ENCODE results near the gene P4HA3. TPM values are rescaled to one million over a fixed set of nuclear protein-coding genes. Genes with fewer than 3 reads are reported as not detected.

P4HA3 gene
- total and polyA plus RNA-seq, 4 donors = 0.07 to 0.59 (median 0.33) TPM

GRCh38 chr11:74288911-74289310 is 22.5 kb downstream of the P4HA3 start:
- H3K27me3 ChIP-seq (ENCODE audit: control insufficient read depth in 4 of 4, insufficient read depth in 4 of 4, low read length in 3 of 4) = no peaks in the 10 kb centered on the region
- H3K9me3 ChIP-seq (ENCODE audit: control insufficient read depth in 4 of 4, low read length in 3 of 4) = no peaks in the 10 kb centered on the region
- no peak for DNase-seq (ENCODE audit: low spot score)
- TF ChIP-seq TAF1 (conservative IDR thresholded peaks at IDR 0.05) (no peak), JUND (IDR thresholded peaks at IDR 0.05) (no peak), RXRA (IDR thresholded peaks at IDR 0.05) (no peak), YY1 (IDR thresholded peaks at IDR 0.05) (no peak), FOXA2 (IDR thresholded peaks at IDR 0.05) (no peak), SP1 (IDR thresholded peaks at IDR 0.05) (no peak), GABPA (IDR thresholded peaks at IDR 0.05 in 1 of 2, conservative IDR thresholded peaks at IDR 0.05 in 1 of 2) (no peak), NR2F2 (IDR thresholded peaks at IDR 0.05) (no peak), HNF4A (conservative IDR thresholded peaks at IDR 0.05) (no peak), REST (IDR thresholded peaks at IDR 0.05) (no peak), MAX (IDR thresholded peaks at IDR 0.05) (no peak), EGR1 (IDR thresholded peaks at IDR 0.05; ENCODE audit: low read depth in 2 of 2) (no peak), HNF4G (IDR thresholded peaks at IDR 0.05) (no peak), ATF3 (IDR thresholded peaks at IDR 0.05) (no peak), ZBTB33 (IDR thresholded peaks at IDR 0.05) (no peak), CTCF (IDR thresholded peaks at IDR 0.05; ENCODE audit: low read depth, low read length, missing input control) (no peak), FOXA1 (IDR thresholded peaks at IDR 0.05) (no peak)
- H3K9ac ChIP-seq (ENCODE audit: low read depth in 1 of 2, low read length in 2 of 2) = no peak overlapping the region
- H3K4me3 ChIP-seq (ENCODE audit: low read depth in 1 of 3, low read length in 3 of 3) = no peak overlapping the region
- H3K4me1 ChIP-seq (ENCODE audit: control insufficient read depth in 4 of 4, insufficient read depth in 4 of 4, low read length in 3 of 4) = no peaks in the 10 kb centered on the region
- H3K36me3 ChIP-seq (ENCODE audit: control insufficient read depth in 4 of 4, insufficient read depth in 3 of 4, low read depth in 1 of 4, low read length in 3 of 4) = no peaks in the 10 kb centered on the region
- no peak overlapping the region for H3K27ac ChIP-seq (ENCODE audit: low read depth in 1 of 2, low read length in 2 of 2)
- WGBS = 83% methylated on average over 4 of the region's 4 CpGs

GRCh38 chr11:74288161-74288560 is 23.3 kb downstream of the P4HA3 start:
- Histone ChIP-seq H3K4me3 (ENCODE audit: low read depth in 1 of 3, low read length in 3 of 3) (no peak overlapping the region), H3K9me3 (ENCODE audit: control insufficient read depth in 4 of 4, low read length in 3 of 4) (no peaks in the 10 kb centered on the region), H3K4me1 (ENCODE audit: control insufficient read depth in 4 of 4, insufficient read depth in 4 of 4, low read length in 3 of 4) (no peaks in the 10 kb centered on the region), H3K27ac (ENCODE audit: low read depth in 1 of 2, low read length in 2 of 2) (no peak overlapping the region), H3K9ac (ENCODE audit: low read depth in 1 of 2, low read length in 2 of 2) (no peak overlapping the region), H3K27me3 (ENCODE audit: control insufficient read depth in 4 of 4, insufficient read depth in 4 of 4, low read length in 3 of 4) (no peaks in the 10 kb centered on the region), H3K36me3 (ENCODE audit: control insufficient read depth in 4 of 4, insufficient read depth in 3 of 4, low read depth in 1 of 4, low read length in 3 of 4) (no peaks in the 10 kb centered on the region)
- TF ChIP-seq RXRA (IDR thresholded peaks at IDR 0.05) = no peak
- no peak for TF ChIP-seq HNF4G (IDR thresholded peaks at IDR 0.05)
- no peak for TF ChIP-seq TAF1 (conservative IDR thresholded peaks at IDR 0.05)
- no peak for TF ChIP-seq HNF4A (conservative IDR thresholded peaks at IDR 0.05)
- no peak for TF ChIP-seq FOXA1 (IDR thresholded peaks at IDR 0.05)
- no peak for TF ChIP-seq RAD21 (IDR thresholded peaks at IDR 0.05)
- TF ChIP-seq ZBTB33 (IDR thresholded peaks at IDR 0.05) = no peak
- TF ChIP-seq EGR1 (IDR thresholded peaks at IDR 0.05; ENCODE audit: low read depth in 2 of 2) = no peak
- no peak for TF ChIP-seq YY1 (IDR thresholded peaks at IDR 0.05)
- no peak for TF ChIP-seq JUND (IDR thresholded peaks at IDR 0.05)
- no peak for TF ChIP-seq MAX (IDR thresholded peaks at IDR 0.05)
- TF ChIP-seq NR2F2 (IDR thresholded peaks at IDR 0.05) = no peak
- no peak for DNase-seq (ENCODE audit: low spot score)
- WGBS = 81% methylated on average over 1 of the region's 1 CpG
